Upper lobe of left lung (tissue), 6 donors: ENCODE results near the gene TRAPPC5. TPM values are rescaled to one million over a fixed set of nuclear protein-coding genes. Genes with fewer than 3 reads are reported as not detected.

Source experiments
- ATAC-seq, 2 donors: fragments of 200-7000 bp; cut with Tn5 transposase; one replicate each; pipeline ENCODE4 v1.9.1; 2022; ENCODE audit warnings: mild to moderate bottlenecking in 2 of 2, moderate library complexity in 2 of 2; ENCODE audit not compliant: low FRiP score in 2 of 2
- DNase-seq, 2 donors: peaks; one replicate each; pipeline ENCODE4 v3.0.0-alpha.2; 2019 to 2020
- H3K27ac ChIP-seq, 4 donors: fragments of 200-600 bp; sonication (generic); one replicate each; pipeline ENCODE4 v1.5.1; 2016 to 2019
- H3K27me3 ChIP-seq, 4 donors: fragments of 200-600 bp; sonication (generic); one replicate each; pipeline ENCODE4 v1.5.1; 2017 to 2019
- H3K36me3 ChIP-seq, 4 donors: fragments of 200-600 bp; sonication (generic); one replicate each; pipeline ENCODE4 v1.5.1; 2016 to 2019
- H3K4me1 ChIP-seq, 4 donors: fragments of 200-600 bp; sonication (generic); one replicate each; pipeline ENCODE4 v1.5.1; 2018 to 2019
- H3K4me3 ChIP-seq, 4 donors: fragments of 200-600 bp; sonication (generic); one replicate each; pipeline ENCODE4 v1.5.1; 2017 to 2019; ENCODE audit warnings: mild to moderate bottlenecking in 2 of 4, moderate library complexity in 1 of 4
- H3K9me3 ChIP-seq, 4 donors: fragments of 200-600 bp; sonication (generic); one replicate each; pipeline ENCODE4 v1.5.1; 2018 to 2019
- EP300 ChIP-seq, 4 donors: sonication (generic); formaldehyde crosslinking; IDR thresholded peaks; one replicate each; pipeline ENCODE4 v1.5.1; 2017; ENCODE audit warnings: antibody characterized with exemption in 4 of 4, control low read depth in 2 of 4
- POLR2A ChIP-seq, 4 donors: fragments of 450-650 bp; IDR thresholded peaks; one replicate each; pipeline ENCODE4 v1.5.1; 2016 to 2017; ENCODE audit warnings: antibody characterized with exemption in 4 of 4, mild to moderate bottlenecking in 2 of 4
- POLR2AphosphoS5 ChIP-seq, 2 donors: sonication (generic); formaldehyde crosslinking; IDR thresholded peaks; one replicate each; pipeline ENCODE4 v1.5.1; 2017; ENCODE audit warnings: antibody characterized with exemption in 2 of 2
- WGBS, 2 donors: methylation state at CpG; one replicate each; pipeline ENCODE4 v1.1.5; 2017 to 2018; 5-methylcytosine and 5-hydroxymethylcytosine counted together
- total RNA-seq, 6 donors: library from RNA; depleted of rRNA in 4 of 6; stranded (reverse); fragments of >200 nt in 4 of 6; gene quantifications; one replicate each; pipeline versions ENCODE4 v1.1.0 to v1.2.1, GENCODE V29; 2016 to 2021
- TF ChIP-seq, protein P1 (sequence below), 6 experiments: fragments of 450-650 bp in 4 of 6; fragments of 200-600 bp in 2 of 6; sonication (generic) in 2 of 6; IDR thresholded peaks; one replicate each; pipeline ENCODE4 v1.5.1; 2016 to 2019; ENCODE audit warnings: antibody characterized with exemption in 6 of 6
- donor health status: DM: no; HTN: no; CAD: no; lungs with moderate emphysema.
- donor health status: DM: no; HTN: yes; CAD: no; lungs with severe emphysema.

The TRAPPC5 gene
- total RNA-seq, 6 donors from 2014 or later: 33.9 to 105 (median 52.0) TPM

- Histone ChIP-seq H3K27me3 (peaks cover 0 to 4% (median 0%) of the 10 kb centered on the region in 4 donors), H3K27ac (no peak overlapping the region), H3K9me3 (no peaks in the 10 kb centered on the region), H3K36me3 (no peaks in the 10 kb centered on the region), H3K4me3 (no peak overlapping the region), H3K4me1 (peaks cover 4 to 21% (median 19%) of the 10 kb centered on the region in 4 donors)
- no peak for TF ChIP-seq EP300 (IDR thresholded peaks at IDR 0.05)
- no peak for TF ChIP-seq POLR2A (IDR thresholded peaks at IDR 0.05)
- TF ChIP-seq, protein P1, sequence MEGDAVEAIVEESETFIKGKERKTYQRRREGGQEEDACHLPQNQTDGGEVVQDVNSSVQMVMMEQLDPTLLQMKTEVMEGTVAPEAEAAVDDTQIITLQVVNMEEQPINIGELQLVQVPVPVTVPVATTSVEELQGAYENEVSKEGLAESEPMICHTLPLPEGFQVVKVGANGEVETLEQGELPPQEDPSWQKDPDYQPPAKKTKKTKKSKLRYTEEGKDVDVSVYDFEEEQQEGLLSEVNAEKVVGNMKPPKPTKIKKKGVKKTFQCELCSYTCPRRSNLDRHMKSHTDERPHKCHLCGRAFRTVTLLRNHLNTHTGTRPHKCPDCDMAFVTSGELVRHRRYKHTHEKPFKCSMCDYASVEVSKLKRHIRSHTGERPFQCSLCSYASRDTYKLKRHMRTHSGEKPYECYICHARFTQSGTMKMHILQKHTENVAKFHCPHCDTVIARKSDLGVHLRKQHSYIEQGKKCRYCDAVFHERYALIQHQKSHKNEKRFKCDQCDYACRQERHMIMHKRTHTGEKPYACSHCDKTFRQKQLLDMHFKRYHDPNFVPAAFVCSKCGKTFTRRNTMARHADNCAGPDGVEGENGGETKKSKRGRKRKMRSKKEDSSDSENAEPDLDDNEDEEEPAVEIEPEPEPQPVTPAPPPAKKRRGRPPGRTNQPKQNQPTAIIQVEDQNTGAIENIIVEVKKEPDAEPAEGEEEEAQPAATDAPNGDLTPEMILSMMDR (IDR thresholded peaks at IDR 0.05): no peak
- no peak for TF ChIP-seq POLR2AphosphoS5 (IDR thresholded peaks at IDR 0.05)
- ATAC-seq: no peak
- WGBS, 2 donors: 77 to 80% methylated on average over 8 of the region's 8 CpGs
- peak in 1 of 2 donors; percentile 36 for DNase-seq
These were observed 22.7 kb downstream of the TRAPPC5 start for GRCh38 chr19:7703332-7703731.

DNA sequence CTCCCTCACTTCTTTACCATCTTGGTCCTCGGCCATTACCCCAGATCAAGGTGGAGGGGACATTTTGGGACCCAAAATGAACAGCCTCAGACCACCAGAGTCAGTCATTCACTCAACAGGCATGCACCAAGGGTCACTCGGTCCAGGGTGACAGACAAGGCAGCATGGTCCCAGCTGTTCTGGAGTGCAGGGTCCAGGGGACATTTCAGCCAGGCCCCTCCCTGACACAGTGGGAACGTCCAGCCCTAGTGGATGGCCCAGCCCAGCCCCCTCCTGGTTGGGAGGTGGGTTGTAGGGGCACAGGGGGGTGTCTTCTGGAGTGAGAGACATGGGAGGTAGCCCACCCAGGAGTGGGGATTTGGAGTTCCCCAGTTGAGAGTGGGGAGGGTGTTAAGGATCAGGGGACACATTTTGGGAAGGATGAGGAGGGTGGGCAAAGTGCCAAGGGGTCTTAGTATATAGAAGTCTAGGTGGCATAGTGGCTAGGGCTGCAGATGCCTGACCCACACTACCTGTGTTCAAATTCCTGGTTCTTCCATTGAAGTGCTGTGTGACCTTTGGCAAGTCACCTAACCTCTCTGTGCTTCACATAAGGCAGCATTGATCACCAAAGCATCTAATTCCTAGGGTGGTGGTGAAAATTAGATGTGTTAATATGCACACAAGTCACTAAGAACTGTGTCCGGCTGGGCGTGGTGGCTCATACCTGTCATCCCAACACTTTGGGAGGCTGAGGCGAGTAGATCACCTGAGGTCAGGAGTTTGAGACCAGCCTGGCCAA lies 23.8 kb downstream of the TRAPPC5 start:
- ATAC-seq (no peak), DNase-seq (no peak)
- Histone ChIP-seq H3K27me3 (no peaks in the 10 kb centered on the region), H3K9me3 (no peaks in the 10 kb centered on the region), H3K36me3 (no peaks in the 10 kb centered on the region), H3K4me1 (peaks cover 4 to 21% (median 19%) of the 10 kb centered on the region in 4 donors), H3K4me3 (no peak overlapping the region), H3K27ac (no peak overlapping the region)
- TF ChIP-seq POLR2A (IDR thresholded peaks at IDR 0.05): no peak
- TF ChIP-seq EP300 (IDR thresholded peaks at IDR 0.05): no peak
- no peak for TF ChIP-seq POLR2AphosphoS5 (IDR thresholded peaks at IDR 0.05)
- TF ChIP-seq, protein P1 (IDR thresholded peaks at IDR 0.05): no peak
- WGBS, 2 donors: 82 to 87% methylated on average over 6 of the region's 6 CpGs

DNA sequence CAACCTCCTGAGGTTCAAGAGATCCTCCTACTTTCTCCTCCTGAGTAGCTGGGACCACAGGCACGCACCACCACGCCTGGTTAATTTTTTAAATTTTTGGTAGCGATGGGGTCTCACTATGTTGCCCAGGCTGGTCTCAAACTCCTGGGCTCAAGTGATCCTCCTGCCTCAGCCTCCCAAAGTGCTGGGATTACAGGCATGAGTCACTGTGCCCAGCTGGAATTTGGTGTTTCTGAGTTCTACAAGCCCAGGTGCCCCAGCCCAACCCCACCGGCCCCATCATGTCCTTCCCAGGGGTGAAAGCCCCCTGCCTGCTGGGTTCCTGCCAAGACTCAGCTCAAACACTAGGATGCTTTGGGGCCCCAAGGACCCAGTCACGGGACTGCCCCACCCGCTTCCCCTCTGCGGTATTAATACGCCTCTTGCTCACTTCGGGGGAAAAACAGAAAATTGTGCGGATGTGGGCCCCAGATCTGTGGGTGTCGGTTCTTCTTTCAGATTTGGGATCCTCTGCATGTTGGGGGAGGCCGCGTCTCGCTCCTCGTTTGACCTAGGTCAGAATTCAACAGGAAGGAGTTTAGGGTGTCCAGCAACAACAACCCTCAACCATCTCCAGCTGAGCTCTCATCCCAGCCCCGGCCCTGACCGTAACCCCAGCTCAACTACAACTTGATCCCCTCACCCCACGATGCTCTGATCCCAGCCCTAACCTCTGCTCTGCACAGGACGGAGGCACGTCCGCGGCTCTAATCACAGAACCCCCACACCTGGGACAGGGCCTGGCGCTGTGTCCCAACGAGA lies 25.0 kb downstream of the TRAPPC5 start:
- peak in 1 of 2 donors; percentile 78 for DNase-seq
- ATAC-seq: peak; percentile 37 to 76
- Histone ChIP-seq H3K4me1 (peaks cover 4 to 21% (median 19%) of the 10 kb centered on the region in 4 donors), H3K27me3 (no peaks in the 10 kb centered on the region), H3K9me3 (no peaks in the 10 kb centered on the region), H3K27ac (peak overlapping the region; percentile 40 to 79 (median 56)), H3K4me3 (no peak overlapping the region), H3K36me3 (no peaks in the 10 kb centered on the region)
- TF ChIP-seq POLR2AphosphoS5 (IDR thresholded peaks at IDR 0.05) (no peak), POLR2A (IDR thresholded peaks at IDR 0.05) (no peak), EP300 (IDR thresholded peaks at IDR 0.05) (no peak)
- TF ChIP-seq, protein P1 (IDR thresholded peaks at IDR 0.05): no peak
- WGBS, 2 donors: 41 to 71% methylated on average over 18 to 24 of the region's 24 CpGs

DNA sequence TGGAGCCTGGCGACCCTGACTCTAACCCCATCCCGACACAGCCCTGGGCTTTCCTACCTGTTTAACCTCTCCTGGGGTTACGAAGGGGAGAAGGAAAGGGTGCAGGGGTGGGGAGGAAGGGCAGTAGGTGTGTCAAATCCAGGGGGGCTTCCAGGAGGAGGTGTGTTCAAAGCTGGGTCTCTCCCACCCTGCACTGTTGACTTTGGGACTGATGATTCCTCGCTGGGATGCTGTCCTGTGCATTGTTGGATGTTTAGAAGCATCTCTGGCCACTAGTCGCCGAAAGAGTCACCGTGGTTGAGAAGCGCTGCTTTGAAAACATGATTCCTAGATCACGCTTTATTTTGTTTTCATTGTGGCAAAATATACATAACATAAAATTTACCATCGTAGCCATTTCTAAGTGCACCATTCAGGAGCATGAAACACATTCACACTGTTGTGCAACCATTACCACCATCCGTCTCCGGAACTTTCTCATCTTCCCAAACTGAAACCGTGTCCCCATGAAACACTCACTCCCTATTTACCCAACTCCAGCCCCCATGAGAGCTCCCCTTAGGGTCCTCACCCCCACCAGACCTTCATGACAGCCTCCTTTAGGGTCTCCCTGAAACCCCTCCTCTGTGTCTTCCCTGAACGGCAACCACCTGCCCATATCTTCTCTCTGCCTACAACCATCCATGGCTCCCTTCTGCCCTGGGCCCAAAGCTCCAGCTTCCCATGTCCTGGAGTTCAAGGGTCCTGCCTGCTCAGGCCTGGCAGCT lies 25.7 kb downstream of the TRAPPC5 start:
- Histone ChIP-seq H3K4me3 (no peak overlapping the region), H3K36me3 (no peaks in the 10 kb centered on the region), H3K9me3 (no peaks in the 10 kb centered on the region), H3K27ac (peak overlapping the region; percentile 40 to 79 (median 66)), H3K27me3 (no peaks in the 10 kb centered on the region), H3K4me1 (peaks cover 4 to 21% (median 19%) of the 10 kb centered on the region in 4 donors)
- no peak for DNase-seq
- no peak for ATAC-seq
- WGBS, 2 donors: 66 to 73% methylated on average over 14 of the region's 14 CpGs
- no peak for TF ChIP-seq POLR2A (IDR thresholded peaks at IDR 0.05)
- no peak for TF ChIP-seq EP300 (IDR thresholded peaks at IDR 0.05)
- no peak for TF ChIP-seq POLR2AphosphoS5 (IDR thresholded peaks at IDR 0.05)
- TF ChIP-seq, protein P1 (IDR thresholded peaks at IDR 0.05): no peak
